Dedifferentiated amniotic fluid mesenchymal stem cell (primary cell): ENCODE measurements around the gene GGNBP2.
A peak's percentile ranks its signal among the peaks of the same experiment; 100 is the strongest.
"Not testable (repeated sequence)": the region's sequence is repeated elsewhere in the genome, so short reads cannot be mapped to it uniquely, and the experiment has no call there.

ENCODE experiments used
- DNase-seq: peaks from one replicate; pipeline ENCODE4 v3.0.0-alpha.2; 2016; ENCODE audit errors: extremely low spot score

GGNBP2 gene

GRCh38 chr17:36544307-36545076, at the start of gene GGNBP2:
Gene GGNBP2, plus strand, starts transcription at chr17:36544919. Its CDS starts 806 bp downstream, at chr17:36545725.
- peak; percentile 97 for DNase-seq

- no peak for DNase-seq
Measured at GRCh38 chr17:36495076-36495578, 49.6 kb upstream of the GGNBP2 start.

GRCh38 chr17:36496018-36496789, 48.5 kb upstream of the GGNBP2 start:
- no peak for DNase-seq

- DNase-seq = no peak
Measured at GRCh38 chr17:36498155-36498554, 46.6 kb upstream of the GGNBP2 start.

GRCh38 chr17:36498560-36499300, 46.0 kb upstream of the GGNBP2 start:
- DNase-seq = no peak

GRCh38 chr17:36500745-36501225, 43.9 kb upstream of the GGNBP2 start:
- no peak for DNase-seq

- DNase-seq = no peak
Measured at GRCh38 chr17:36501351-36501750, 43.4 kb upstream of the GGNBP2 start.

GRCh38 chr17:36501963-36502362, 42.8 kb upstream of the GGNBP2 start:
- no peak for DNase-seq

- DNase-seq = no peak
Measured at GRCh38 chr17:36503456-36504155, 41.1 kb upstream of the GGNBP2 start.

GRCh38 chr17:36504156-36504545, 40.6 kb upstream of the GGNBP2 start:
- DNase-seq = no peak

GRCh38 chr17:36505171-36505570, 39.5 kb upstream of the GGNBP2 start:
- no peak for DNase-seq

- DNase-seq = no peak
Measured at GRCh38 chr17:36506249-36506826, 38.4 kb upstream of the GGNBP2 start.

GRCh38 chr17:36506831-36507230, 37.9 kb upstream of the GGNBP2 start:
- no peak for DNase-seq

- no peak for DNase-seq
Measured at GRCh38 chr17:36507266-36507665, 37.5 kb upstream of the GGNBP2 start.

- DNase-seq = not testable (repeated sequence)
Measured at GRCh38 chr17:36508439-36508838, 36.3 kb upstream of the GGNBP2 start.

GRCh38 chr17:36509272-36509985, 35.3 kb upstream of the GGNBP2 start:
- DNase-seq = no peak

GRCh38 chr17:36510636-36511035, 34.1 kb upstream of the GGNBP2 start:
- no peak for DNase-seq

GRCh38 chr17:36511216-36511615, 33.5 kb upstream of the GGNBP2 start:
- no peak for DNase-seq

GRCh38 chr17:36512641-36513040, 32.1 kb upstream of the GGNBP2 start:
- no peak for DNase-seq

GRCh38 chr17:36514856-36515255, 29.9 kb upstream of the GGNBP2 start:
- no peak for DNase-seq
